HG02840 (cell line): ENCODE measurements around the gene SYPL1.

Experiments
- ATAC-seq: cut with Tn5 transposase; IDR thresholded peaks from one replicate; pipeline ENCODE4 v1.9.1; 2021; ENCODE audit warnings: mild to moderate bottlenecking, moderate library complexity, moderate number of reproducible peaks; ENCODE audit not compliant: unreplicated experiment, low FRiP score

Gene SYPL1

GRCh38 chr7:106095634-106096033 is 16.5 kb downstream of the SYPL1 start:
- ATAC-seq: no peak

- ATAC-seq: no peak
These were observed 17.3 kb downstream of the SYPL1 start for GRCh38 chr7:106094780-106095179.

GRCh38 chr7:106092204-106092603 is 19.9 kb downstream of the SYPL1 start:
- no peak for ATAC-seq

GRCh38 chr7:106089647-106090046 is 22.5 kb downstream of the SYPL1 start:
- ATAC-seq: peak; percentile 83

GRCh38 chr7:106088014-106088413 is 24.1 kb downstream of the SYPL1 start:
- ATAC-seq: no peak

- ATAC-seq: no peak
These were observed 26.1 kb downstream of the SYPL1 start for GRCh38 chr7:106086062-106086461.

GRCh38 chr7:106085015-106085414 is 27.1 kb downstream of the SYPL1 start:
- ATAC-seq: no peak

- ATAC-seq: no peak
These were observed 28.4 kb downstream of the SYPL1 start for GRCh38 chr7:106083717-106084116.

- ATAC-seq: no peak
These were observed 29.8 kb downstream of the SYPL1 start for GRCh38 chr7:106082087-106082854.

GRCh38 chr7:106080300-106080987 is 31.7 kb downstream of the SYPL1 start:
- no peak for ATAC-seq

GRCh38 chr7:106076537-106076936 is 35.6 kb downstream of the SYPL1 start:
- ATAC-seq: no peak

- ATAC-seq: no peak
These were observed 36.2 kb downstream of the SYPL1 start for GRCh38 chr7:106075937-106076336.

GRCh38 chr7:106074257-106074656 is 37.9 kb downstream of the SYPL1 start:
- no peak for ATAC-seq

GRCh38 chr7:106073701-106074100 is 38.4 kb downstream of the SYPL1 start:
- ATAC-seq: no peak

GRCh38 chr7:106072715-106073091 is 39.4 kb downstream of the SYPL1 start:
- ATAC-seq: no peak

GRCh38 chr7:106071999-106072714 is 40.0 kb downstream of the SYPL1 start:
- ATAC-seq: no peak

- ATAC-seq: peak; percentile 95
These were observed 40.6 kb downstream of the SYPL1 start for GRCh38 chr7:106071356-106071998.

GRCh38 chr7:106070567-106071254 is 41.4 kb downstream of the SYPL1 start:
- no peak for ATAC-seq

GRCh38 chr7:106070201-106070551 is 41.9 kb downstream of the SYPL1 start:
- ATAC-seq: no peak

GRCh38 chr7:106069471-106070200 is 42.5 kb downstream of the SYPL1 start:
- no peak for ATAC-seq
